ENCODE data around the gene SLC6A1.
"Not testable (repeated sequence)": the region's sequence is repeated elsewhere in the genome, so short reads cannot be mapped to it uniquely, and the experiment has no call there.

Gene SLC6A1

GRCh38 chr3:11074011-11074410 lies 81.5 kb downstream of the SLC6A1 start:
- no peak overlapping the region for H3K9ac ChIP-seq (ENCODE audit: low read depth in 1 of 2, low read length in 2 of 2)
- no peak overlapping the region for H3K27ac ChIP-seq (ENCODE audit: low read depth in 2 of 2, low read length in 2 of 2)
- no peaks in the 10 kb centered on the region for H3K9me3 ChIP-seq (ENCODE audit: control insufficient read depth in 2 of 2, low read length in 2 of 2)
- no peaks in the 10 kb centered on the region for H3K4me1 ChIP-seq (ENCODE audit: control insufficient read depth in 2 of 2, insufficient read depth in 2 of 2, low read length in 2 of 2)
- H3K27me3 ChIP-seq (ENCODE audit: control insufficient read depth in 2 of 2, insufficient read depth in 2 of 2, low read length in 2 of 2) = no peaks in the 10 kb centered on the region
- H3K4me3 ChIP-seq (ENCODE audit: low read length in 2 of 2) = no peak overlapping the region
- no peaks in the 10 kb centered on the region for H3K36me3 ChIP-seq (ENCODE audit: control insufficient read depth in 2 of 2, insufficient read depth in 2 of 2, low read length in 2 of 2)

- Histone ChIP-seq H3K4me3 (ENCODE audit: low read length in 2 of 2) (no peak overlapping the region), H3K27ac (ENCODE audit: low read depth in 2 of 2, low read length in 2 of 2) (no peak overlapping the region), H3K9me3 (ENCODE audit: control insufficient read depth in 2 of 2, low read length in 2 of 2) (no peaks in the 10 kb centered on the region), H3K9ac (ENCODE audit: low read depth in 1 of 2, low read length in 2 of 2) (no peak overlapping the region), H3K27me3 (ENCODE audit: control insufficient read depth in 2 of 2, insufficient read depth in 2 of 2, low read length in 2 of 2) (no peaks in the 10 kb centered on the region), H3K4me1 (ENCODE audit: control insufficient read depth in 2 of 2, insufficient read depth in 2 of 2, low read length in 2 of 2) (no peaks in the 10 kb centered on the region), H3K36me3 (ENCODE audit: control insufficient read depth in 2 of 2, insufficient read depth in 2 of 2, low read length in 2 of 2) (no peaks in the 10 kb centered on the region)
Observed at GRCh38 chr3:11074451-11074850, 81.9 kb downstream of the SLC6A1 start.

GRCh38 chr3:11075122-11075521 lies 82.6 kb downstream of the SLC6A1 start:
- H3K36me3 ChIP-seq (ENCODE audit: control insufficient read depth in 2 of 2, insufficient read depth in 2 of 2, low read length in 2 of 2); H3K9me3 ChIP-seq (ENCODE audit: control insufficient read depth in 2 of 2, low read length in 2 of 2); H3K4me3 ChIP-seq (ENCODE audit: low read length in 2 of 2); H3K27me3 ChIP-seq (ENCODE audit: control insufficient read depth in 2 of 2, insufficient read depth in 2 of 2, low read length in 2 of 2); H3K27ac ChIP-seq (ENCODE audit: low read depth in 2 of 2, low read length in 2 of 2); H3K9ac ChIP-seq (ENCODE audit: low read depth in 1 of 2, low read length in 2 of 2); H3K4me1 ChIP-seq (ENCODE audit: control insufficient read depth in 2 of 2, insufficient read depth in 2 of 2, low read length in 2 of 2): not testable (repeated sequence)

- no peak overlapping the region for H3K4me3 ChIP-seq (ENCODE audit: low read length in 2 of 2)
- H3K27ac ChIP-seq (ENCODE audit: low read depth in 2 of 2, low read length in 2 of 2) = no peak overlapping the region
- no peaks in the 10 kb centered on the region for H3K27me3 ChIP-seq (ENCODE audit: control insufficient read depth in 2 of 2, insufficient read depth in 2 of 2, low read length in 2 of 2)
- no peaks in the 10 kb centered on the region for H3K4me1 ChIP-seq (ENCODE audit: control insufficient read depth in 2 of 2, insufficient read depth in 2 of 2, low read length in 2 of 2)
- H3K36me3 ChIP-seq (ENCODE audit: control insufficient read depth in 2 of 2, insufficient read depth in 2 of 2, low read length in 2 of 2) = no peaks in the 10 kb centered on the region
- H3K9ac ChIP-seq (ENCODE audit: low read depth in 1 of 2, low read length in 2 of 2) = no peak overlapping the region
- no peaks in the 10 kb centered on the region for H3K9me3 ChIP-seq (ENCODE audit: control insufficient read depth in 2 of 2, low read length in 2 of 2)
Observed at GRCh38 chr3:11076711-11077110, 84.2 kb downstream of the SLC6A1 start.

- Histone ChIP-seq H3K36me3 (ENCODE audit: control insufficient read depth in 2 of 2, insufficient read depth in 2 of 2, low read length in 2 of 2) (no peaks in the 10 kb centered on the region), H3K9me3 (ENCODE audit: control insufficient read depth in 2 of 2, low read length in 2 of 2) (no peaks in the 10 kb centered on the region), H3K27me3 (ENCODE audit: control insufficient read depth in 2 of 2, insufficient read depth in 2 of 2, low read length in 2 of 2) (peaks cover 0 to 2% of the 10 kb centered on the region in 2 donors), H3K27ac (ENCODE audit: low read depth in 2 of 2, low read length in 2 of 2) (no peak overlapping the region), H3K9ac (ENCODE audit: low read depth in 1 of 2, low read length in 2 of 2) (no peak overlapping the region), H3K4me3 (ENCODE audit: low read length in 2 of 2) (no peak overlapping the region), H3K4me1 (ENCODE audit: control insufficient read depth in 2 of 2, insufficient read depth in 2 of 2, low read length in 2 of 2) (no peaks in the 10 kb centered on the region)
Observed at GRCh38 chr3:11077466-11077865, 84.9 kb downstream of the SLC6A1 start.

GRCh38 chr3:11078826-11079515 lies 86.4 kb downstream of the SLC6A1 start:
- no peaks in the 10 kb centered on the region for H3K36me3 ChIP-seq (ENCODE audit: control insufficient read depth in 2 of 2, insufficient read depth in 2 of 2, low read length in 2 of 2)
- H3K4me3 ChIP-seq (ENCODE audit: low read length in 2 of 2) = no peak overlapping the region
- no peaks in the 10 kb centered on the region for H3K9me3 ChIP-seq (ENCODE audit: control insufficient read depth in 2 of 2, low read length in 2 of 2)
- peaks cover 0 to 2% of the 10 kb centered on the region in 2 donors for H3K27me3 ChIP-seq (ENCODE audit: control insufficient read depth in 2 of 2, insufficient read depth in 2 of 2, low read length in 2 of 2)
- no peak overlapping the region for H3K27ac ChIP-seq (ENCODE audit: low read depth in 2 of 2, low read length in 2 of 2)
- H3K4me1 ChIP-seq (ENCODE audit: control insufficient read depth in 2 of 2, insufficient read depth in 2 of 2, low read length in 2 of 2) = no peaks in the 10 kb centered on the region
- no peak overlapping the region for H3K9ac ChIP-seq (ENCODE audit: low read depth in 1 of 2, low read length in 2 of 2)

GRCh38 chr3:11080492-11080891 lies 87.9 kb downstream of the SLC6A1 start:
- no peaks in the 10 kb centered on the region for H3K4me1 ChIP-seq (ENCODE audit: control insufficient read depth in 2 of 2, insufficient read depth in 2 of 2, low read length in 2 of 2)
- peaks cover 0 to 2% of the 10 kb centered on the region in 2 donors for H3K27me3 ChIP-seq (ENCODE audit: control insufficient read depth in 2 of 2, insufficient read depth in 2 of 2, low read length in 2 of 2)
- H3K27ac ChIP-seq (ENCODE audit: low read depth in 2 of 2, low read length in 2 of 2) = no peak overlapping the region
- H3K9ac ChIP-seq (ENCODE audit: low read depth in 1 of 2, low read length in 2 of 2) = no peak overlapping the region
- no peaks in the 10 kb centered on the region for H3K36me3 ChIP-seq (ENCODE audit: control insufficient read depth in 2 of 2, insufficient read depth in 2 of 2, low read length in 2 of 2)
- H3K9me3 ChIP-seq (ENCODE audit: control insufficient read depth in 2 of 2, low read length in 2 of 2) = no peaks in the 10 kb centered on the region
- H3K4me3 ChIP-seq (ENCODE audit: low read length in 2 of 2) = no peak overlapping the region

GRCh38 chr3:11084098-11084497 lies 91.5 kb downstream of the SLC6A1 start:
- H3K27ac ChIP-seq (ENCODE audit: low read depth in 2 of 2, low read length in 2 of 2) = no peak overlapping the region
- peaks cover 0 to 2% of the 10 kb centered on the region in 2 donors for H3K27me3 ChIP-seq (ENCODE audit: control insufficient read depth in 2 of 2, insufficient read depth in 2 of 2, low read length in 2 of 2)
- no peaks in the 10 kb centered on the region for H3K9me3 ChIP-seq (ENCODE audit: control insufficient read depth in 2 of 2, low read length in 2 of 2)
- H3K9ac ChIP-seq (ENCODE audit: low read depth in 1 of 2, low read length in 2 of 2) = no peak overlapping the region
- no peak overlapping the region for H3K4me3 ChIP-seq (ENCODE audit: low read length in 2 of 2)
- no peaks in the 10 kb centered on the region for H3K4me1 ChIP-seq (ENCODE audit: control insufficient read depth in 2 of 2, insufficient read depth in 2 of 2, low read length in 2 of 2)
- H3K36me3 ChIP-seq (ENCODE audit: control insufficient read depth in 2 of 2, insufficient read depth in 2 of 2, low read length in 2 of 2) = no peaks in the 10 kb centered on the region

GRCh38 chr3:11084677-11085076 lies 92.1 kb downstream of the SLC6A1 start:
- Histone ChIP-seq H3K9me3 (ENCODE audit: control insufficient read depth in 2 of 2, low read length in 2 of 2) (no peaks in the 10 kb centered on the region), H3K36me3 (ENCODE audit: control insufficient read depth in 2 of 2, insufficient read depth in 2 of 2, low read length in 2 of 2) (no peaks in the 10 kb centered on the region), H3K27ac (ENCODE audit: low read depth in 2 of 2, low read length in 2 of 2) (no peak overlapping the region), H3K9ac (ENCODE audit: low read depth in 1 of 2, low read length in 2 of 2) (no peak overlapping the region), H3K27me3 (ENCODE audit: control insufficient read depth in 2 of 2, insufficient read depth in 2 of 2, low read length in 2 of 2) (peaks cover 0 to 2% of the 10 kb centered on the region in 2 donors), H3K4me1 (ENCODE audit: control insufficient read depth in 2 of 2, insufficient read depth in 2 of 2, low read length in 2 of 2) (no peaks in the 10 kb centered on the region), H3K4me3 (ENCODE audit: low read length in 2 of 2) (no peak overlapping the region)

- Histone ChIP-seq H3K4me3 (ENCODE audit: low read length in 2 of 2) (no peak overlapping the region), H3K36me3 (ENCODE audit: control insufficient read depth in 2 of 2, insufficient read depth in 2 of 2, low read length in 2 of 2) (no peaks in the 10 kb centered on the region), H3K27ac (ENCODE audit: low read depth in 2 of 2, low read length in 2 of 2) (no peak overlapping the region), H3K9me3 (ENCODE audit: control insufficient read depth in 2 of 2, low read length in 2 of 2) (no peaks in the 10 kb centered on the region), H3K4me1 (ENCODE audit: control insufficient read depth in 2 of 2, insufficient read depth in 2 of 2, low read length in 2 of 2) (no peaks in the 10 kb centered on the region), H3K9ac (ENCODE audit: low read depth in 1 of 2, low read length in 2 of 2) (no peak overlapping the region), H3K27me3 (ENCODE audit: control insufficient read depth in 2 of 2, insufficient read depth in 2 of 2, low read length in 2 of 2) (peaks cover 0 to 2% of the 10 kb centered on the region in 2 donors)
Observed at GRCh38 chr3:11085093-11085840, 92.7 kb downstream of the SLC6A1 start.
